OCI-LY3 (cell line): Measurements from ENCODE around the gene SECTM1.

ENCODE experiments used
- H2AFZ ChIP-seq: fragments of 200-600, 300-600 bp; shearing (Covaris generic); 2 replicates; pipeline ENCODE4 v1.6.0; 2014; ENCODE audit warnings: antibody characterized with exemption, low read depth, low read length
- H3K27ac ChIP-seq: fragments of 200-600, 300-600 bp; sonication (generic); 2 replicates; pipeline ENCODE4 v1.5.1; 2014; ENCODE audit warnings: mild to moderate bottlenecking, low read length, moderate library complexity, mixed read lengths
- H3K27me3 ChIP-seq: fragments of 200-600, 300-600 bp; sonication (generic); 2 replicates; pipeline ENCODE4 v1.6.1; 2014; ENCODE audit warnings: low read depth, low read length, mixed read lengths
- H3K36me3 ChIP-seq: fragments of 200-600, 300-600 bp; sonication (generic); replicated peaks from 2 replicates; pipeline ENCODE3; 2014; ENCODE audit warnings: low read depth, low read length, mixed read lengths
- H3K4me1 ChIP-seq: fragments of 300-600, 200-600 bp; sonication (generic); 2 replicates; pipeline ENCODE4 v1.6.1; 2014; ENCODE audit warnings: low read length, mixed read lengths
- H3K4me2 ChIP-seq: fragments of 200-600, 300-600 bp; sonication (generic); 2 replicates; pipeline ENCODE4 v1.6.1; 2014; ENCODE audit warnings: low read length, mixed read lengths
- H3K4me3 ChIP-seq: fragments of 300-600, 200-600 bp; sonication (generic); 2 replicates; pipeline ENCODE4 v1.5.1; 2014; ENCODE audit warnings: antibody characterized with exemption, mild to moderate bottlenecking, low read length, moderate library complexity
- H3K79me2 ChIP-seq: fragments of 300-600, 200-600 bp; shearing (Covaris generic); 2 replicates; pipeline ENCODE4 v1.6.1; 2014; ENCODE audit warnings: mild to moderate bottlenecking, low read length, mixed read lengths
- H3K9ac ChIP-seq: fragments of 300-600, 200-600 bp; shearing (Covaris generic); 2 replicates; pipeline ENCODE4 v1.6.0; 2014; ENCODE audit warnings: mild to moderate bottlenecking, low read length, moderate library complexity
- H3K9me3 ChIP-seq: fragments of 200-600, 300-600 bp; shearing (Covaris generic); 2 replicates; pipeline ENCODE4 v1.6.1; 2014; ENCODE audit warnings: low read length, mixed read lengths; ENCODE audit not compliant: insufficient read depth
- H4K20me1 ChIP-seq: fragments of 200-600, 300-600 bp; sonication (generic); 2 replicates; pipeline ENCODE4 v1.6.1; 2016; ENCODE audit warnings: low read length, mixed read lengths; ENCODE audit not compliant: insufficient read depth
- EZH2phosphoT487 ChIP-seq: fragments of 200-600 bp; shearing (Covaris generic); IDR thresholded peaks from 2 replicates; pipeline ENCODE4 v1.6.1; 2018; ENCODE audit warnings: antibody characterized with exemption, mixed run types, low read depth
- TF ChIP-seq, protein P1 (sequence below): fragments of 200-600, 300-600 bp; sonication (generic); IDR thresholded peaks from 2 replicates; pipeline ENCODE4 v1.5.1; 2014; ENCODE audit warnings: antibody characterized with exemption, low read length, low read depth

The SECTM1 gene

DNA sequence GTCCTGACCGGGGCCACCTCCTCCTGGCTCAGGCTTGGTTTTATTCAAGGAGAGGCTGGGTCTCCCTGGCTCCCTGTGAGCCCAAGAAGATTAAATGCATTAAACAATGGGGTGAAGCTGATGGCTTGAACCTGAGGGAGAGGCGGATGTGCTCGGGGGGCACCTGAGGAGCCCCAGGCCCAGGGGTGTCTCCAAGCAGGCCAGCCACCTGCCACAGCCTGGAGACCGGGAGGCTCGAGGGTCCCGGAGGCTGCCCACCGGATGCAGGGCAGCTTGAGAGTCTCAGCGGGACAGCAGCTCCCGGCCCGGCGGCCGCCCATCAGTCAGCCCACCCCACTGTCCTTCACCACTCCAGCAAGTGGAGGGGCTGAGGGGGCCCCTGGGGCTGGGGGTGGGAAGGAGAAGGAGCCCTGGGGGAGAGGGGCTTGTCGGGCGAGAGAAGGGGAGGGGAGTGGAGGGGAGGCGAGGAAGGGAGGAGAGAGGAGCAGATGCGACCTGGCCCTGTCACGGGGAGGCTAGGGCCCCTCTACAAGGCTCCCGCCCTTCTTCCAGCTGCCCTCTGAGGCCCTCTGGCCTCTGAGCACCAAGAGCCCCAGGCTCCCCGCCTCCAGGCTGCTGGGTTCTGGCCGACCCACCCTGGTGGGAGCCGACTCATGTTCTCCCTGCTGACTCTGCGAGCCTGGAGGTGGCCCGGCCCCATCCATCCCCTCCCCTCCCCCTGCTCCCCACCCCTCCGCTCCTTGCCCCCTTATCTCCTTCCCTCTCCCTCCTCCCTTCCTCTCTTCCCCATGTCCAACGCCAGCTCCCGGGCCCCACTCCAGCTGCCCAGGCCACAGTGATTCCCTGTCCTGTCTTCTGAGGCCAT is 29.4 kb downstream of the SECTM1 start:
- TF ChIP-seq, protein P1, sequence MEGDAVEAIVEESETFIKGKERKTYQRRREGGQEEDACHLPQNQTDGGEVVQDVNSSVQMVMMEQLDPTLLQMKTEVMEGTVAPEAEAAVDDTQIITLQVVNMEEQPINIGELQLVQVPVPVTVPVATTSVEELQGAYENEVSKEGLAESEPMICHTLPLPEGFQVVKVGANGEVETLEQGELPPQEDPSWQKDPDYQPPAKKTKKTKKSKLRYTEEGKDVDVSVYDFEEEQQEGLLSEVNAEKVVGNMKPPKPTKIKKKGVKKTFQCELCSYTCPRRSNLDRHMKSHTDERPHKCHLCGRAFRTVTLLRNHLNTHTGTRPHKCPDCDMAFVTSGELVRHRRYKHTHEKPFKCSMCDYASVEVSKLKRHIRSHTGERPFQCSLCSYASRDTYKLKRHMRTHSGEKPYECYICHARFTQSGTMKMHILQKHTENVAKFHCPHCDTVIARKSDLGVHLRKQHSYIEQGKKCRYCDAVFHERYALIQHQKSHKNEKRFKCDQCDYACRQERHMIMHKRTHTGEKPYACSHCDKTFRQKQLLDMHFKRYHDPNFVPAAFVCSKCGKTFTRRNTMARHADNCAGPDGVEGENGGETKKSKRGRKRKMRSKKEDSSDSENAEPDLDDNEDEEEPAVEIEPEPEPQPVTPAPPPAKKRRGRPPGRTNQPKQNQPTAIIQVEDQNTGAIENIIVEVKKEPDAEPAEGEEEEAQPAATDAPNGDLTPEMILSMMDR, result no peak
- TF ChIP-seq EZH2phosphoT487, result no peak
- no peaks in the 10 kb centered on the region for H3K36me3 ChIP-seq
- no peak overlapping the region for H3K4me3 ChIP-seq
- peaks cover 7% of the 10 kb centered on the region for H3K27me3 ChIP-seq
- H3K4me2 ChIP-seq, result no peak overlapping the region
- no peak overlapping the region for H3K27ac ChIP-seq
- no peaks in the 10 kb centered on the region for H3K79me2 ChIP-seq
- peaks cover 5% of the 10 kb centered on the region for H3K4me1 ChIP-seq
- H2AFZ ChIP-seq, result no peak overlapping the region
- H4K20me1 ChIP-seq, result no peaks in the 10 kb centered on the region
- H3K9ac ChIP-seq, result no peak overlapping the region
- no peaks in the 10 kb centered on the region for H3K9me3 ChIP-seq

DNA sequence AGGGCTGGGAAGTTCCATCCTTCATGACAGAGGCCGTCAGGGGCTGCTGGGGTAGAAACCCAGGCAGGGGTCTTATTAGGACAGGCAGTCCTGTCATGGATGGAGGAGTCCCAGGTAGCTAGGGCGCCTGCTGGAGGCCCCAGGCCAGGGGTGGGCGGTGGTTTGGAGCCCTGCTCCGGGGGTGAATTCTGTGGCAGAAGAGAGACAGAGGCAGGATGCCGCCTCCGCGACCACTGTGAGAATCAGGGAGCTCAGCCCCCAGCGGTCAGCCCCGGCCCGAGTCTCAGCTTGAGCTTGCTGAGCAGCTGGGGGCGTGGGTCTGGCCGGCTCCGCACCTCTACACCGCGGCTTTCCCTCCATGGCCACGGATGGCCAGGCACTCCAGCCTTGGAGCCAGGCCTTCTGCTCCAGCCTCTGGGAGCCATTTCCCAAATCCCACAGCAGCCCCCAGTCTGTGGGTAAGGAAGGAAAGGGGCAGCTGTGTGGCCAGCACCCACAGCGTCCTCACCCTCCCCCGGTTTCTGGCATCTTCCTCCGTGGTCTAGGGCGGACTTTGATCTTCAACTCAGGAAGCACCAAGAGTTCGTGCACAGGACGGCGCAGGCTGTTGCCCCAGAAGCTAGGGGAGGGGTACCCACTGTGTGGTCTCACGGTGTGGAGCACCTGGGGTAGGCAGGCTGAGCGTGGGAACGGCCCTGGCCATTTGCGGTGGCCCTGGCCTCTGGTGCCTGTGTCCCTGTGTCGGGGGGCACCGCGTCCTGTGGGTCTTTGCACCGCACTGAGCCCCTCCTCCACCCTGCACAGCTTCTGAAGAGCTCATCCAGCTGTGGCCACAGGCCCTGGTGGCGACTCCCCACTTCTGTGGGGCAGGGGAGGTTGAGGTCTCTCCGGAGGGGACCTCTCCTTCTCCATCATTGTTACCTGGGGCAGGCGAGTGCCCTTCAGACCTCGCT is 30.3 kb downstream of the SECTM1 start:
- Histone ChIP-seq H3K4me2 (no peak overlapping the region), H3K9me3 (no peaks in the 10 kb centered on the region), H3K27ac (no peak overlapping the region), H3K36me3 (no peaks in the 10 kb centered on the region), H3K27me3 (peaks cover 7% of the 10 kb centered on the region), H2AFZ (no peak overlapping the region), H3K79me2 (no peaks in the 10 kb centered on the region), H3K4me1 (peaks cover 14% of the 10 kb centered on the region), H3K9ac (no peak overlapping the region), H4K20me1 (no peaks in the 10 kb centered on the region), H3K4me3 (no peak overlapping the region)
- no peak for TF ChIP-seq EZH2phosphoT487
- TF ChIP-seq, protein P1, result no peak

DNA sequence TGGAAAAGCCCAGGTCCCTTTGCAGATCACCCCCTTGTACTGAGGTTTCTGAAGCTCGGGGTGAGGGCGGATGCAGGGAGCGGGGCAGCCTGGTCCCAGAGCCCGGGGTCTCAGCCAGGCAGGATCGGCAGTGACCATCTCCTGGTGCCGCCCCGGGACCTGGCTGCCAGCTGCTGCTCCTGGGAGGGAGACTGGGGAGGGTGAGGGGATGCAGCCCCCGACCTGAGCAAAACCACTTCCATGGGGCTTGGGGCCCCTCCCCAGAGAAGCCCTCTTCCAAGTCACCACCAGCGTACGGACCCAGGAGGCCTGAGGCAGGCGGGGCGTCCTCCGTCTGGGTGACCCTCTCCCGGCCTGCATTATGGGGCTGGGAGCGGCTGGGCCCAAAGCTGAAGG is 31.0 kb downstream of the SECTM1 start:
- Histone ChIP-seq H3K36me3 (no peaks in the 10 kb centered on the region), H4K20me1 (no peaks in the 10 kb centered on the region), H2AFZ (no peak overlapping the region), H3K79me2 (no peaks in the 10 kb centered on the region), H3K9me3 (no peaks in the 10 kb centered on the region), H3K4me1 (peaks cover 14% of the 10 kb centered on the region), H3K27ac (no peak overlapping the region), H3K9ac (no peak overlapping the region), H3K4me2 (no peak overlapping the region), H3K27me3 (peaks cover 7% of the 10 kb centered on the region), H3K4me3 (no peak overlapping the region)
- TF ChIP-seq, protein P1, result no peak
- TF ChIP-seq EZH2phosphoT487, result no peak

DNA sequence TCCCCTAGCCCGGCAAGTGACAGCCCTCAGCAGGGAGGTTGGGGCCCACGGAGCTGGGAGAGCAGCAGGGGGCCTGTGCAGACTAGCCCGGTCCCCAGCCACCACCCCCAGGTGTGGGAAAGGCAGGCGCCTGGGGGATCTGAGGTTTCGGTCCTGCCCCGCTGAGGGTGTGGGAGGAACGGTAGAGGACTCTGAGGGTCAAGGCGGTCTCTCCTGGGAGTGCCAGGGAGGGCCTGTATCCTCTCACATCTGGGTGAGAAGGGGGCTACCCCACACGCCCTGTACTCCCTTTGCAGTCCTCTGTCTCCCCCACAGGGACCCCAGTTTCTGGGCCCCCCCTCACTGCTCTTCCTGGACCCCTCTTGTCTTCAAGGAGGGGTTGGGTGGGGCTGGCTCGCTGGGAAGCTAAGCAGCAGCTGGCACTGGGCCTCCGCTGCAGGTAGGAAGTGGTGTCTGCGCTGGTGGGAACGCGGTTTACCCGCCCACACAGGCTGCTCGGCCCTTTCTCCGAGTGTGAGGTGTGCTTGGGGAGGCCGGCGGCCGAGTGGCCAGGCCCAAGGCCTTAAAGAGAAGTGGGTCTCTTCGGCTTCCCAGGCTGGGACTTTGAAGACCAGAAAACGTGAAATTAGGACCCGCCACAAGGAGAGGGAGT is 31.5 kb downstream of the SECTM1 start:
- no peaks in the 10 kb centered on the region for H3K9me3 ChIP-seq
- no peak overlapping the region for H2AFZ ChIP-seq
- H3K27ac ChIP-seq, result no peak overlapping the region
- no peaks in the 10 kb centered on the region for H3K36me3 ChIP-seq
- H3K27me3 ChIP-seq, result peaks cover 7% of the 10 kb centered on the region
- no peaks in the 10 kb centered on the region for H3K79me2 ChIP-seq
- H3K4me2 ChIP-seq, result no peak overlapping the region
- no peaks in the 10 kb centered on the region for H4K20me1 ChIP-seq
- TF ChIP-seq, protein P1, result no peak
- TF ChIP-seq EZH2phosphoT487, result no peak
- H3K4me3 ChIP-seq, result no peak overlapping the region
- H3K9ac ChIP-seq, result no peak overlapping the region
- peaks cover 17% of the 10 kb centered on the region for H3K4me1 ChIP-seq
